Ammon's horn (tissue), 1 donor: Measurements from ENCODE around the gene TMTC2.
"Not testable (repeated sequence)": the region's sequence is repeated elsewhere in the genome, so short reads cannot be mapped to it uniquely, and the experiment has no call there.

Source experiments
- DNase-seq: peaks from one replicate; pipeline ENCODE4 v3.0.0-alpha.2; 2016; ENCODE audit warnings: low spot score

Gene TMTC2

GRCh38 chr12:82845076-82845475, 158.4 kb downstream of the TMTC2 start:
- DNase-seq = not testable (repeated sequence)

- DNase-seq = no peak
Measured at GRCh38 chr12:82848845-82849244, 162.1 kb downstream of the TMTC2 start.

DNA sequence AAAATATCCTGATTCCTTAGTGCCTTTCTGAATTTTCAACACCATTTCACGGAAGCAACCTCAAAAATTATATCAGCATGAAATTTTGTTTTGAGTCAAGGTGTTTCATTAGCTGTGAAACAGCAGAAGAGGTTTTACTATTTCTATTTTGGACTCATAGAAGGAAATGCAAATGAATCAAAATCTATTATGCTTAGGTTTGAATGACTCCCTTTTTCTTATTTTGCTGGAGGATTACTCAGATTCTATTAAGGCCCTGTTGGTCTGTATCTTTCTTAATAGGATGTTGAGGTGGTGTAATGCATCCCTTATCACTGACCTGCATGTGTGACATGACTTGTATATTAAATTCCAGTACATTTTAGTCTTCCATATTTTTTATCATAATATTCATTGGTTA, 165.8 kb downstream of the TMTC2 start:
- no peak for DNase-seq

GRCh38 chr12:82855872-82856271, 169.2 kb downstream of the TMTC2 start:
- no peak for DNase-seq

DNA sequence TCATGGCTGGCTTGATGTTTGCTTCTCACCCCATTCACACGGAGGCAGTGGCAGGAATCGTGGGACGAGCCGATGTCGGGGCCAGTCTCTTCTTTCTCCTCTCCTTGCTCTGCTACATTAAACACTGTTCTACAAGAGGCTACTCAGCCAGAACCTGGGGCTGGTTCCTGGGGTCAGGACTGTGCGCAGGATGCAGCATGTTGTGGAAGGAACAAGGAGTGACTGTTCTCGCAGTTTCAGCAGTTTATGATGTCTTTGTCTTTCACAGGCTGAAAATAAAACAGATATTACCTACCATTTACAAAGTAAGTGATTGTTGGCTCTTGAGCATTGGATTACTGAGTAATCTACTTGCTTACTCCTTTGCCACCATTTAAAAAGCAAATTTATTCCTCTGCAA, 170.6 kb downstream of the TMTC2 start:
- no peak for DNase-seq

DNA sequence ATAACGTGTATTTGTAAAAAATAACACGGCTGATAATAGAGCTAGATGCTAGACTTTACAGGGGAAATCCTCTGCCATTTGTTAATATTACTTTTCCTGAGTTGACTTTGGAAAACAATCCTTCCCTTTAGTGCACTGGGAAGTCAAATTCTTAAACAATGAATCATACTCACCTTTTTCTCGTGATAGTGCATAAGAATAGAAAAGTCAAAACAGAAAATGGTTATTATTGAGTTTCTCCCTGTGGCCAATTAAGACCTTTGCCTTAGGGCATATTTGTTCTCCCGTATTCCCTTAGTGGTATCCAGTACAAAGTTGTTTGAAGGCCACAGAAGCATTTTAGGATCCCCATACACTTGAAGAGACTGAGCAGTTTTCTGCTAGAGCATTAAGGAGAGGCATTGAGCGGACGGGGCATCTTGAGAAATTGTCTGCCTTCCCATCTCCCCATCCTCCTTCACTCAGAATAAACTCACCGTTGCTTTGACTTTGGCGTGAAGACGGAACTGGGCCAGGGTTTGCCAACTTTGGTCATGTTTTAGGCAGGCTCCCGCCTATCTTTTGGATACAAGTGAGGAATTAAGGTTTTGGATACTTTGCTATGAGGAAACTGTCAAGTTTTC, 171.3 kb downstream of the TMTC2 start:
- no peak for DNase-seq

- no peak for DNase-seq
Measured at GRCh38 chr12:82858534-82858917, 171.8 kb downstream of the TMTC2 start.

- no peak for DNase-seq
Measured at GRCh38 chr12:82862069-82862841, 175.5 kb downstream of the TMTC2 start.

- no peak for DNase-seq
Measured at GRCh38 chr12:82862876-82863649, 176.4 kb downstream of the TMTC2 start.

DNA sequence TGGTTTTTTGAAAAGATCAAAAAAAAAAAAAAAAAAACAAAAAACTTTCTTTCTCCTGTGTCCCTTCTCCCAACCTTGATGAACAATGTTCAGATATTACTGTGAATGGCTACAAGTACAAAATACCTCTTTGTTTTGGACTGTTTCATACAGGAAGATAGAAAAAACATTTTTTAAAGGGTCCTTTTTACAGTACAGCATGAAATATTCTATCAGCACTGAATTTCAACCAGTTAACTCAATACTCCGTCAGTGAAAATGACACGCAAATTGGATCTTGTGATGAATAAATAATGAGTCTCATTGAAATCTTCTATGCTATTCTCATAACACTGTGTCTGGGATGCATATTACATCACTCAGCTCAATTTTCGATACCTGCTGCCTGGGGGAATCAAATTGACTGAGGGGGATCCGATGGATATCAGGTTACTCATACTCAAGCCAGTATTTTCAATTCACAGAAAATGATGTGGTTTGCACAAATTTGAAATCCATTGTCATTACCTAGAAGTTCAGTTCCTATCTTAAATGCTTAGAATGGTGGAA, 179.6 kb downstream of the TMTC2 start:
- DNase-seq = no peak

DNA sequence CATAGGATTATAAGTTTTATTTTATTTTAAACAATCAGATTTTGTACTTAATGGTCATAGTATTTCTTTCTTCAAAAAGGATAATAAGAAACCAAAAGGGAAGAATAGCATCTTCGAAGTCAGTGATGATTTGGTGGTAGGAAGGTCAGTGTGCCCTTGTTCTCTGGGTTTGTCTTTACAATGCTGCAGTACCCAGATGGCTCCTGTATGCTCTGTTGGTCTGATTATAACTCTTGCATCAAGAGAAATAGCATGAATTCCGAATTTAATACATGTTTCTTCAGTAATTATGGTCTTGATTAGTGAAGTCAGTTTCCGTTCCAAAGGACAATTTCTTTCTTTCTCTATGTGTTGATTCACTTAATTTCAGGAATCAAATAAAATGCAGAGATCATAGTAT, 180.2 kb downstream of the TMTC2 start:
- DNase-seq = no peak

DNA sequence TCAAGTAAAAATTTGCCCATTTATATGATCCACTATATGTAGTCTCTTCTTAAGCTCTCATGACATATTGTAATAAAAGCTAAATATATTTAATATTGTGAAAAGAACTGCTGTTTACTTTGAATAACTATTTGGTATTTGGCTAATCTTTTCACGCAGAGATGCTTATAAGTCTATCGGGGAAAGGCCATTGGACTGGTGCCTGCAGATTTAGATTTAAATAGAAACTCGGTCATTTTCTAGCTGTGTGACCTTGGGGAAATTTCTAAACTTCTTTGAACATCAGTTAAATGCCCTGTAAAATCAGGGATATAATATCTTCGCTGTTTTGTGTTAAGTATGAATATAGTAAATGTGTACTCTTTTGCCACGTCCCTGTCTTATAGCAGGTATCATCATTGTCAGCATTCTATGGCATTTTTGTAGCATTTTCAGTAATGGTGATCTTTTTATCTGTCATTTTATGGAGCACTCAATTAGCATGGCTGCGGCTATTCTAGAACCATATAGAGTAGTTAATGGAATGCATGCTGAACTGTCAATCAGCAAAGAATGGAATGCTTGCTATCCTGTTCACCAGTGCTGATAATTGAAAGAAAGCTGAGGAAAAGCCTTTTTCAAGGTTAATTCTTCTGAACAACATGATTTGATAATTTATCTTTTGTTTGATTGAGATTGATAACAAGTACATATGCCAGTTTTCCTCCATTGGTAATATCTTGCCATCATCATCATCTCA, 181.2 kb downstream of the TMTC2 start:
- no peak for DNase-seq

- DNase-seq = peak; percentile 31
Measured at GRCh38 chr12:82870771-82871377, 184.2 kb downstream of the TMTC2 start.

DNA sequence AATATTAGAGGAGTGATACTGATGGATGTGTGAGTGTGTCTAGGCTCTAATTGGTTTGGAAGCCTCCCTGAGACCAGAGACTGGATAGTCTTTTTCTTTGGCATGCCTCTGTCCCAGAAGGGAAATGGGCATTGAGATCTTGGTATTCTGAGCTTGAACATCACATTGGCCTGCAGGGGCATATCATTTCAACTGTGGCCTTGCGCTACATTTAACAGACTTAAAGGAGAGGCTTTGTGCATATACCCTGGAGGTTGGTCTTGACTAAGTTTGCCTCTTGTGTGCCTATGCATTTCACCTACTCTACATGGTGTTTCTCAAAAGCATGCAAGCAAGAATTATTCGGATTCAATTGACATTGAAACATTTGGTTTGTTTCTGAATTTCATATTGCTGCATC, 185.4 kb downstream of the TMTC2 start:
- no peak for DNase-seq

GRCh38 chr12:82873309-82873708, 186.6 kb downstream of the TMTC2 start:
- no peak for DNase-seq

- DNase-seq = no peak
Measured at GRCh38 chr12:82873951-82874350, 187.2 kb downstream of the TMTC2 start.

- DNase-seq = peak; percentile 51
Measured at GRCh38 chr12:82874945-82875344, 188.2 kb downstream of the TMTC2 start.

DNA sequence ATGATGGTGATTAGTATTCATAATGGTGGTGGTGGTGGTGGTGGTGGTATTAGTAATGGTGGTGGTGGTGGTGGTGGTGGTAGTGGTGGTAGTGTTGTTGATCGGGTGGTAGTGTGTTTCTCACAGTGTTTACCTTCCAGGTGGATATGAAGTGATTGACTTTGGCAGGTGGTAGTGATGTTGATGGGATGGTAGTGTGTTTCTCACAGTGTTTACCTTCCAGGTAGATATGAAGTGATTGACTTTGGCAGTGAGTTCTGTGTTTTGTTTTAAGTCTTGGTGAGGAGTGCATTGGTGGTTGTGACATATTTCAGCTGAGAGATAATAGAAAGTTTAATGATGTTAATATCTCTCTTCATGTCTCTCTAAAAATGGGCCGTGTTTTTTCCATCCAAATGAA, 189.4 kb downstream of the TMTC2 start:
- DNase-seq = no peak

- no peak for DNase-seq
Measured at GRCh38 chr12:82877963-82878362, 191.3 kb downstream of the TMTC2 start.

DNA sequence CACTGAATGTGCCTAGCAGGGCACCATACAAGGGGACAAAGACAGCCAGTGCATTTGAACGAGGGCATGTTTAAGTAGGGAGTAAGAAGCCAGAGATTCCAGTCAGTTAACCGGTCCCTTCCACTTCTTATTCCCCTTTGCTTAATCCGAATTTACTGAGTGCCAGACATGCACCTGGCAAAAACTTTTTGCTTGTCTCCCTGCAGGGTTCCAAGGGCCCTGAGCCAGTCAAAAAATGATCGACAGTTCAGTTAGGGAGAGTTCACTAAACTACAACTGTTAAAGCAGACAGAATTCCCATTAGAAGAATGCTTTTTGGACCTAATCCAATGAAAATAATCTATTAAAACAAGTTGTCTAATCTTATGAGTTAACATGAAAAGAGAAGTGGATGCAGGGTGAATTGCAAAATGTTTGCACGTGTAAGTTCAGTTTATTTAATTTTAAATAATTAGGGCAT, 193.8 kb downstream of the TMTC2 start:
- DNase-seq = no peak
